ENCODE results near the gene CDHR1. TPM values are rescaled to one million over a fixed set of nuclear protein-coding genes. Genes with fewer than 3 reads are reported as not detected.

CDHR1 gene
- total RNA-seq, 1 experiment from 2014 or later = not detected

GRCh38 chr10:84217746-84218145 is 23.4 kb downstream of the CDHR1 start:
- Mint-ChIP-seq H3K27me3 (ENCODE audit: unreplicated experiment) (peaks cover 29% of the 10 kb centered on the region), H3K9me3 (ENCODE audit: low read depth, unreplicated experiment) (peaks cover 4% of the 10 kb centered on the region), H3K4me3 (ENCODE audit: low read depth, unreplicated experiment) (no peak overlapping the region), H3K27ac (ENCODE audit: unreplicated experiment) (no peak overlapping the region), H3K4me1 (ENCODE audit: low read depth, unreplicated experiment) (no peaks in the 10 kb centered on the region), H3K36me3 (ENCODE audit: insufficient read depth, unreplicated experiment) (no peaks in the 10 kb centered on the region)
- intact Hi-C loops (cut with micrococcal nuclease; ENCODE audit: unreplicated experiment) = no loop called here
- DNase-seq = no peak
- CTCF ChIA-PET = no interaction called here
- no TSS peak for BruUV-seq (replicated peaks)
- TF ChIP-seq CTCF (IDR thresholded peaks at IDR 0.05; ENCODE audit: unreplicated experiment) = no peak

- H3K9me3 Mint-ChIP-seq (ENCODE audit: low read depth, unreplicated experiment) = peaks cover 4% of the 10 kb centered on the region
- H3K36me3 Mint-ChIP-seq (ENCODE audit: insufficient read depth, unreplicated experiment) = no peaks in the 10 kb centered on the region
- no peak overlapping the region for H3K4me3 Mint-ChIP-seq (ENCODE audit: low read depth, unreplicated experiment)
- CTCF ChIA-PET = no interaction called here
- peaks cover 47% of the 10 kb centered on the region for H3K27me3 Mint-ChIP-seq (ENCODE audit: unreplicated experiment)
- BruUV-seq (replicated peaks) = no TSS peak
- no peak for DNase-seq
- H3K27ac Mint-ChIP-seq (ENCODE audit: unreplicated experiment) = no peak overlapping the region
- no peak for TF ChIP-seq CTCF (IDR thresholded peaks at IDR 0.05; ENCODE audit: unreplicated experiment)
- intact Hi-C loops (cut with micrococcal nuclease; ENCODE audit: unreplicated experiment) = no loop called here
- H3K4me1 Mint-ChIP-seq (ENCODE audit: low read depth, unreplicated experiment) = no peaks in the 10 kb centered on the region
Observed at GRCh38 chr10:84221916-84222315, 27.6 kb downstream of the CDHR1 start.

GRCh38 chr10:84224411-84225028 is 30.2 kb downstream of the CDHR1 start:
- DNase-seq = no peak
- Mint-ChIP-seq H3K4me1 (ENCODE audit: low read depth, unreplicated experiment) (no peaks in the 10 kb centered on the region), H3K36me3 (ENCODE audit: insufficient read depth, unreplicated experiment) (no peaks in the 10 kb centered on the region), H3K27me3 (ENCODE audit: unreplicated experiment) (peaks cover 39% of the 10 kb centered on the region), H3K27ac (ENCODE audit: unreplicated experiment) (no peak overlapping the region), H3K4me3 (ENCODE audit: low read depth, unreplicated experiment) (no peak overlapping the region), H3K9me3 (ENCODE audit: low read depth, unreplicated experiment) (no peaks in the 10 kb centered on the region)
- CTCF ChIA-PET = no interaction called here
- TF ChIP-seq CTCF (IDR thresholded peaks at IDR 0.05; ENCODE audit: unreplicated experiment) = no peak
- no TSS peak for BruUV-seq (replicated peaks)
- intact Hi-C loops (cut with micrococcal nuclease; ENCODE audit: unreplicated experiment) = no loop called here

- CTCF ChIA-PET = no interaction called here
- H3K27ac Mint-ChIP-seq (ENCODE audit: unreplicated experiment) = no peak within 1 kb of the TSS
- intact Hi-C loops (cut with micrococcal nuclease; ENCODE audit: unreplicated experiment) = no loop called here
- DNase-seq = no peak
- no peaks in the 10 kb centered on the region for H3K4me1 Mint-ChIP-seq (ENCODE audit: low read depth, unreplicated experiment)
- BruUV-seq (replicated peaks) = no TSS peak
- no peak within 1 kb of the TSS for H3K4me3 Mint-ChIP-seq (ENCODE audit: low read depth, unreplicated experiment)
- H3K9me3 Mint-ChIP-seq (ENCODE audit: low read depth, unreplicated experiment) = no peaks in the 10 kb centered on the region
- H3K36me3 Mint-ChIP-seq (ENCODE audit: insufficient read depth, unreplicated experiment) = no peaks in the 10 kb centered on the region
- H3K27me3 Mint-ChIP-seq (ENCODE audit: unreplicated experiment) = peaks cover 44% of the 10 kb centered on the region
- no peak for TF ChIP-seq CTCF (IDR thresholded peaks at IDR 0.05; ENCODE audit: unreplicated experiment)
Observed at GRCh38 chr10:84225427-84226173, 31.3 kb downstream of the CDHR1 start, which contains the start of gene LRIT2. Gene LRIT2 (minus strand): TSS chr10:84225544. CDS start chr10:84225520, 24 bp downstream.

Measured in Calu3 (cell line).